HepG2 (cell line): Measurements from ENCODE around the gene DUS1L. TPM values are rescaled to one million over a fixed set of nuclear protein-coding genes. Genes with fewer than 3 reads are reported as not detected.

Experiments used
- CEBPG ChIP-seq: IDR thresholded peaks from 2 replicates; pipeline ENCODE4 v1.6.1; 2016
- CREB1 ChIP-seq, 2 experiments: fragments of 450-650 bp in 1 of 2; IDR thresholded peaks; 2 replicates each; pipeline ENCODE4 v1.6.1; 2016 to 2017; ENCODE audit warnings: control low read depth in 1 of 2, mild to moderate bottlenecking in 1 of 2, missing compliant biosample characterization in 1 of 2, missing genetic modification characterization in 1 of 2
- IRX3 ChIP-seq: sonication (generic); formaldehyde crosslinking; IDR thresholded peaks from 2 replicates; pipeline ENCODE4 v1.8.1; 2023; ENCODE audit warnings: mild to moderate bottlenecking, low read depth, missing genetic modification reagents, borderline replicate concordance
- NPAS2 ChIP-seq: sonication (generic); formaldehyde crosslinking; IDR thresholded peaks from 2 replicates; pipeline ENCODE4 v1.8.0; 2022; ENCODE audit warnings: mild to moderate bottlenecking, missing genetic modification reagents, borderline replicate concordance
- ZZZ3 ChIP-seq: sonication (generic); formaldehyde crosslinking; IDR thresholded peaks from 2 replicates; pipeline ENCODE4 v1.4.0; 2020; ENCODE audit warnings: missing genetic modification reagents, mild to moderate bottlenecking, borderline replicate concordance
- polyA plus RNA-seq, 8 experiments: library from polyadenylated mRNA; depleted of rRNA in 3 of 8; stranded (reverse) in 7 of 8; unstranded in 1 of 8; fragments of >200 nt; fragmentation: Illumina TruSeq in 4 of 8; extraction: Trizol in 4 of 8; gene quantifications; 2 replicates each; pipeline versions ENCODE4 v1.2.1 to v1.2.3, GENCODE V29; 2011 to 2016; ENCODE audit warnings: low read depth in 4 of 8, missing spikeins in 1 of 8, mixed read lengths in 1 of 8; ENCODE audit not compliant: insufficient read depth in 1 of 8
- total RNA-seq, 5 experiments: library from RNA; depleted of rRNA; stranded (reverse); fragments of >200 nt; fragmentation: Illumina TruSeq; extraction: Trizol; gene quantifications; 2 replicates each; pipeline ENCODE4 v1.2.3, GENCODE V29; 2016; ENCODE audit warnings: low read depth in 1 of 5
- TF ChIP-seq, protein P1 (sequence below), 2 experiments: sonication (generic) in 1 of 2; formaldehyde crosslinking in 1 of 2; IDR thresholded peaks; 2 replicates each; pipeline versions ENCODE4 v1.4.0 to v1.6.1; 2016 to 2020; ENCODE audit warnings: borderline replicate concordance in 1 of 2, low read depth in 1 of 2, mild to moderate bottlenecking in 1 of 2, missing genetic modification reagents in 1 of 2
- TF ChIP-seq, protein P2 (sequence below): sonication (generic); formaldehyde crosslinking; IDR thresholded peaks from 2 replicates; pipeline ENCODE4 v1.4.0; 2020; ENCODE audit warnings: missing genetic modification reagents, borderline replicate concordance
- TF ChIP-seq, protein P3 (sequence below): sonication (generic); formaldehyde crosslinking; IDR thresholded peaks from 2 replicates; pipeline ENCODE4 v1.4.0; 2020; ENCODE audit warnings: missing genetic modification reagents
- TF ChIP-seq, protein P4 (sequence below): sonication (generic); formaldehyde crosslinking; IDR thresholded peaks from 2 replicates; pipeline ENCODE4 v1.5.0; 2020; ENCODE audit warnings: mild to moderate bottlenecking, missing genetic modification reagents
- TF ChIP-seq, protein P5 (sequence below): IDR thresholded peaks from 2 replicates; pipeline ENCODE4 v1.6.1; 2016; ENCODE audit warnings: low read depth, control low read depth

Gene DUS1L
- total and polyA plus RNA-seq, 2 of the 13 experiments (the other 11 are each of a cell fraction or from before 2014, with no cell fraction given) = 81.0 to 109 TPM

DNA sequence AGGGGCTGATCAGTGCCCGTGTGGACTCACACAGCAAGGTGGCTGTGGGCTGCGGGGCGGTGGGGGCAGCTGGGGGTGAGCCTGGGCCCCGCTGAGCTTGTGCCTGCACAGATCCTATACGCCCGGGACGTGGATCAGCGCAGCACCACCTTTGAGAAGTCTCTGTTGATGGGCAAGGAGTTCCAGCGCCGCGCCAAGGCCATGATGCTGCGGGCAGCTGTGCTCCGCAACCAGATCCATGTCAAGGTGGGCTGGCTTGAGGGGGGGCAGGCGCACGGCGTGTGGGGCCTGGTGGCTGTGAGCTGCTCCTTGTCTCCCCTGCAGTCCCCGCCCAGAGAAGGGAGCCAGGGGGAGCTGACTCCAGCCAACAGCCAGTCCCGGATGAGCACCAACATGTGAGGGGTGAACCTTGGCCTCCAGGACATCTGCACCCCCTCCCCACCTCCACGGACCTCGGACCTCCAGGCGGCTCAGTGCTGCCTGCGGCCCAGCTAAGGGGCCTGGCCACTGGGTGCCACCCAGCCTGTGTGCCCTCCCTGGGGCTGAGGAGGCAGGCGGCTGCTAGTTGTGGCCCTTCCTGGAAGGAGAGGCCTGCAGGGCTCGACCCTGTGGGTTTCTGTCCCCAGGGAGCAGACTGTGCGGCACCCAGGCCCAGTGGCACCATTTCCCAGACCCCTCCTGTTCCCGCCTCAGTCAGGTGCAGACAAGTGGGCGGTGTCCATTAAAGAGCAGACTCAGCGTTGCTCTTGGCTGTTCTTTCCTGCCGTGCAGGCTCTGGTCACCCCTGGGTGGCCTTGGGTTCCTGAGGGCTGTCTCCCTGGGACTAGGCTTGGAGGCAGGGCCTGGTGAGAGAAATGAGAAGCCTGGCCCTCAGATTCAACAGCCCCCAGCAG lies 8.6 kb downstream of the DUS1L start (continued):
- TF ChIP-seq, protein P1, sequence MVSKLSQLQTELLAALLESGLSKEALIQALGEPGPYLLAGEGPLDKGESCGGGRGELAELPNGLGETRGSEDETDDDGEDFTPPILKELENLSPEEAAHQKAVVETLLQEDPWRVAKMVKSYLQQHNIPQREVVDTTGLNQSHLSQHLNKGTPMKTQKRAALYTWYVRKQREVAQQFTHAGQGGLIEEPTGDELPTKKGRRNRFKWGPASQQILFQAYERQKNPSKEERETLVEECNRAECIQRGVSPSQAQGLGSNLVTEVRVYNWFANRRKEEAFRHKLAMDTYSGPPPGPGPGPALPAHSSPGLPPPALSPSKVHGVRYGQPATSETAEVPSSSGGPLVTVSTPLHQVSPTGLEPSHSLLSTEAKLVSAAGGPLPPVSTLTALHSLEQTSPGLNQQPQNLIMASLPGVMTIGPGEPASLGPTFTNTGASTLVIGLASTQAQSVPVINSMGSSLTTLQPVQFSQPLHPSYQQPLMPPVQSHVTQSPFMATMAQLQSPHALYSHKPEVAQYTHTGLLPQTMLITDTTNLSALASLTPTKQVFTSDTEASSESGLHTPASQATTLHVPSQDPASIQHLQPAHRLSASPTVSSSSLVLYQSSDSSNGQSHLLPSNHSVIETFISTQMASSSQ (IDR thresholded peaks at IDR 0.05; ENCODE audit: low read depth) = no peak
- TF ChIP-seq, protein P1 (CRISPR knock-in tag; IDR thresholded peaks at IDR 0.05; ENCODE audit: borderline replicate concordance) = no peak
- TF ChIP-seq IRX3 (CRISPR knock-in tag) (0 out of 2 replicates have a peak, but pooled peaks have one; percentile 47), CEBPG (CRISPR knock-in tag) (0 out of 2 replicates have a peak, but pooled peaks have one; percentile 11), CREB1 (IDR thresholded peaks at IDR 0.05) (no peak), CREB1 (CRISPR knock-in tag; IDR thresholded peaks at IDR 0.05) (no peak), NPAS2 (CRISPR knock-in tag) (no peak), ZZZ3 (CRISPR knock-in tag) (peak; percentile 69; the same call in 1 of the 2 replicates)
- TF ChIP-seq, protein P2, sequence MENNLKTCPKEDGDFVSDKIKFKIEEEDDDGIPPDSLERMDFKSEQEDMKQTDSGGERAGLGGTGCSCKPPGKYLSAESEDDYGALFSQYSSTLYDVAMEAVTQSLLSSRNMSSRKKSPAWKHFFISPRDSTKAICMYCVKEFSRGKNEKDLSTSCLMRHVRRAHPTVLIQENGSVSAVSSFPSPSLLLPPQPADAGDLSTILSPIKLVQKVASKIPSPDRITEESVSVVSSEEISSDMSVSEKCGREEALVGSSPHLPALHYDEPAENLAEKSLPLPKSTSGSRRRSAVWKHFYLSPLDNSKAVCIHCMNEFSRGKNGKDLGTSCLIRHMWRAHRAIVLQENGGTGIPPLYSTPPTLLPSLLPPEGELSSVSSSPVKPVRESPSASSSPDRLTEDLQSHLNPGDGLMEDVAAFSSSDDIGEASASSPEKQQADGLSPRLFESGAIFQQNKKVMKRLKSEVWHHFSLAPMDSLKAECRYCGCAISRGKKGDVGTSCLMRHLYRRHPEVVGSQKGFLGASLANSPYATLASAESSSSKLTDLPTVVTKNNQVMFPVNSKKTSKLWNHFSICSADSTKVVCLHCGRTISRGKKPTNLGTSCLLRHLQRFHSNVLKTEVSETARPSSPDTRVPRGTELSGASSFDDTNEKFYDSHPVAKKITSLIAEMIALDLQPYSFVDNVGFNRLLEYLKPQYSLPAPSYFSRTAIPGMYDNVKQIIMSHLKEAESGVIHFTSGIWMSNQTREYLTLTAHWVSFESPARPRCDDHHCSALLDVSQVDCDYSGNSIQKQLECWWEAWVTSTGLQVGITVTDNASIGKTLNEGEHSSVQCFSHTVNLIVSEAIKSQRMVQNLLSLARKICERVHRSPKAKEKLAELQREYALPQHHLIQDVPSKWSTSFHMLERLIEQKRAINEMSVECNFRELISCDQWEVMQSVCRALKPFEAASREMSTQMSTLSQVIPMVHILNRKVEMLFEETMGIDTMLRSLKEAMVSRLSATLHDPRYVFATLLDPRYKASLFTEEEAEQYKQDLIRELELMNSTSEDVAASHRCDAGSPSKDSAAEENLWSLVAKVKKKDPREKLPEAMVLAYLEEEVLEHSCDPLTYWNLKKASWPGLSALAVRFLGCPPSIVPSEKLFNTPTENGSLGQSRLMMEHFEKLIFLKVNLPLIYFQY (CRISPR knock-in tag) = peak; percentile 61; the same call in 1 of the 2 replicates
- TF ChIP-seq, protein P3, sequence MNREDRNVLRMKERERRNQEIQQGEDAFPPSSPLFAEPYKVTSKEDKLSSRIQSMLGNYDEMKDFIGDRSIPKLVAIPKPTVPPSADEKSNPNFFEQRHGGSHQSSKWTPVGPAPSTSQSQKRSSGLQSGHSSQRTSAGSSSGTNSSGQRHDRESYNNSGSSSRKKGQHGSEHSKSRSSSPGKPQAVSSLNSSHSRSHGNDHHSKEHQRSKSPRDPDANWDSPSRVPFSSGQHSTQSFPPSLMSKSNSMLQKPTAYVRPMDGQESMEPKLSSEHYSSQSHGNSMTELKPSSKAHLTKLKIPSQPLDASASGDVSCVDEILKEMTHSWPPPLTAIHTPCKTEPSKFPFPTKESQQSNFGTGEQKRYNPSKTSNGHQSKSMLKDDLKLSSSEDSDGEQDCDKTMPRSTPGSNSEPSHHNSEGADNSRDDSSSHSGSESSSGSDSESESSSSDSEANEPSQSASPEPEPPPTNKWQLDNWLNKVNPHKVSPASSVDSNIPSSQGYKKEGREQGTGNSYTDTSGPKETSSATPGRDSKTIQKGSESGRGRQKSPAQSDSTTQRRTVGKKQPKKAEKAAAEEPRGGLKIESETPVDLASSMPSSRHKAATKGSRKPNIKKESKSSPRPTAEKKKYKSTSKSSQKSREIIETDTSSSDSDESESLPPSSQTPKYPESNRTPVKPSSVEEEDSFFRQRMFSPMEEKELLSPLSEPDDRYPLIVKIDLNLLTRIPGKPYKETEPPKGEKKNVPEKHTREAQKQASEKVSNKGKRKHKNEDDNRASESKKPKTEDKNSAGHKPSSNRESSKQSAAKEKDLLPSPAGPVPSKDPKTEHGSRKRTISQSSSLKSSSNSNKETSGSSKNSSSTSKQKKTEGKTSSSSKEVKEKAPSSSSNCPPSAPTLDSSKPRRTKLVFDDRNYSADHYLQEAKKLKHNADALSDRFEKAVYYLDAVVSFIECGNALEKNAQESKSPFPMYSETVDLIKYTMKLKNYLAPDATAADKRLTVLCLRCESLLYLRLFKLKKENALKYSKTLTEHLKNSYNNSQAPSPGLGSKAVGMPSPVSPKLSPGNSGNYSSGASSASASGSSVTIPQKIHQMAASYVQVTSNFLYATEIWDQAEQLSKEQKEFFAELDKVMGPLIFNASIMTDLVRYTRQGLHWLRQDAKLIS (CRISPR knock-in tag) = no peak
- TF ChIP-seq, protein P4, sequence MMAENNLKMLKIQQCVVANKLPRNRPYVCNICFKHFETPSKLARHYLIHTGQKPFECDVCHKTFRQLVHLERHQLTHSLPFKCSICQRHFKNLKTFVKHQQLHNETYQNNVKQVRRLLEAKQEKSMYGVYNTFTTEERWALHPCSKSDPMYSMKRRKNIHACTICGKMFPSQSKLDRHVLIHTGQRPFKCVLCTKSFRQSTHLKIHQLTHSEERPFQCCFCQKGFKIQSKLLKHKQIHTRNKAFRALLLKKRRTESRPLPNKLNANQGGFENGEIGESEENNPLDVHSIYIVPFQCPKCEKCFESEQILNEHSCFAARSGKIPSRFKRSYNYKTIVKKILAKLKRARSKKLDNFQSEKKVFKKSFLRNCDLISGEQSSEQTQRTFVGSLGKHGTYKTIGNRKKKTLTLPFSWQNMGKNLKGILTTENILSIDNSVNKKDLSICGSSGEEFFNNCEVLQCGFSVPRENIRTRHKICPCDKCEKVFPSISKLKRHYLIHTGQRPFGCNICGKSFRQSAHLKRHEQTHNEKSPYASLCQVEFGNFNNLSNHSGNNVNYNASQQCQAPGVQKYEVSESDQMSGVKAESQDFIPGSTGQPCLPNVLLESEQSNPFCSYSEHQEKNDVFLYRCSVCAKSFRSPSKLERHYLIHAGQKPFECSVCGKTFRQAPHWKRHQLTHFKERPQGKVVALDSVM (CRISPR knock-in tag) = peak; percentile 78
- TF ChIP-seq, protein P5, sequence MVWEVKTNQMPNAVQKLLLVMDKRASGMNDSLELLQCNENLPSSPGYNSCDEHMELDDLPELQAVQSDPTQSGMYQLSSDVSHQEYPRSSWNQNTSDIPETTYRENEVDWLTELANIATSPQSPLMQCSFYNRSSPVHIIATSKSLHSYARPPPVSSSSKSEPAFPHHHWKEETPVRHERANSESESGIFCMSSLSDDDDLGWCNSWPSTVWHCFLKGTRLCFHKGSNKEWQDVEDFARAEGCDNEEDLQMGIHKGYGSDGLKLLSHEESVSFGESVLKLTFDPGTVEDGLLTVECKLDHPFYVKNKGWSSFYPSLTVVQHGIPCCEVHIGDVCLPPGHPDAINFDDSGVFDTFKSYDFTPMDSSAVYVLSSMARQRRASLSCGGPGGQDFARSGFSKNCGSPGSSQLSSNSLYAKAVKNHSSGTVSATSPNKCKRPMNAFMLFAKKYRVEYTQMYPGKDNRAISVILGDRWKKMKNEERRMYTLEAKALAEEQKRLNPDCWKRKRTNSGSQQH (CRISPR knock-in tag) = no peak
